COLO668 (cell line): ENCODE measurements around the gene ZNF662.

Experiments used
- DNase-seq: peaks from one replicate; lab custom pipeline; 2025; ENCODE audit not compliant: unreplicated experiment; lab: John Stamatoyannopoulos, UW

ZNF662 gene

GRCh38 chr3:42935472-42935871 is 29.5 kb downstream of the ZNF662 start:
- no peak for DNase-seq

DNA sequence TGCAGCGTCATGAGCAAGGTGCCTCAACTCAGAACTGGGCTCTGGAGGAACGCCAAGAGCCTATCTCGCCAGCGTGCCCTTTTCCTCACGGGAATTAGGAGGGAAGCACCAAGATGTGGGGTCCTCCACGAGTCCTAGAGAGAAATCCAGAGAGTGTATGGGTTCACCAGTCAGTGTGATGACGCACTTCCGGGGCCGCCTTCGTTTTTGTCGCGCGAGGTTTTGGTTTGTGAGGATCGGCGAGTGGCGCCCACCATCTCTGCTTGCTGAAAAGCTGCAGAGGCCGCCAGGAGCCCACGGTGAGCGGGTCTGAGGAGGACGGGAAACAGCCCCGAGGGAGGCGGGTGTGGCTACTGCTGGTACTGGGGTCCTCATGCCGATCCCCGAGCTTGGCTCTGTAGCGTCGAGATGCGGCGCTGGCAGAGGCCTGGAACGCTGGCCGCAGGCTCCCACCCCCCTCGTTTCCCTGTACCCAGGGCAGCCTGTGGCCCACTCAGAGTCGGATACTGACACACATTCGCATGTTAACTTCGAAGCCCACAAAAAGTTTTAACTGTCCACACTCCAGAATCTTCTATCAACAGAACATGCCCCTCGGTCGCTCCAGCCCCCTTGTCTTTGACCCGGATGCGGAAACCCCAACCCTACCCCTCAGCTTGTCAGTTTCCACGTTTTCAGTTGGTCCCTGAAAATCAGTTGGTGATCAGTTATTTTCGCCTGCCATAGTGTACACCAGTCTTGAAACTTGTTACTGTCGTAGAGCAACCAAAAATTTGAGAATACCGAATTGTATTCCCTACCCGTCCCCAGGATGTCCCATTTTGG is 30.4 kb downstream of the ZNF662 start:
- no peak for DNase-seq

GRCh38 chr3:42937334-42937733 is 31.4 kb downstream of the ZNF662 start:
- DNase-seq, result no peak

GRCh38 chr3:42942693-42943092 is 36.8 kb downstream of the ZNF662 start:
- no peak for DNase-seq

- no peak for DNase-seq
Measured at GRCh38 chr3:42946050-42946449, 40.1 kb downstream of the ZNF662 start.

DNA sequence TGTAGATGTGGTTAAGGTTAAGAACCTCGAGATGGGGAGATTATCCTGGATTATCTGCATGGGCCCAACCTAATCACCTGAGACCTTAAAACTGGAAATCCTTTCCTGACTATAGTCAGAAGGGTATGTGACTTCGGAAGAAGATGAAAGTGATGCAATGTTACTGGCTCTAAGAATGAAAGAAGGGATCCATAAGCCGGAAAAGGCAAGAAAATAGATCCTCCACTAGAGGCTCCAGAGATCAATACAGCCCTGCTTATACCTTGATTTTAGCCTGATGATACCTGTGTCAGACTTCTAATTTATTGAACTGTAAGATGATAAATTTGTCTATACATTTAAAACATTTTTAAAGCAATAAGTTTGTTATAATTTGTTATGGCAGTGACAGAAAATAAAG is 51.6 kb downstream of the ZNF662 start:
- DNase-seq, result no peak

GRCh38 chr3:42960282-42960681 is 54.3 kb downstream of the ZNF662 start:
- DNase-seq, result no peak

GRCh38 chr3:42960786-42961185 is 54.8 kb downstream of the ZNF662 start:
- no peak for DNase-seq

DNA sequence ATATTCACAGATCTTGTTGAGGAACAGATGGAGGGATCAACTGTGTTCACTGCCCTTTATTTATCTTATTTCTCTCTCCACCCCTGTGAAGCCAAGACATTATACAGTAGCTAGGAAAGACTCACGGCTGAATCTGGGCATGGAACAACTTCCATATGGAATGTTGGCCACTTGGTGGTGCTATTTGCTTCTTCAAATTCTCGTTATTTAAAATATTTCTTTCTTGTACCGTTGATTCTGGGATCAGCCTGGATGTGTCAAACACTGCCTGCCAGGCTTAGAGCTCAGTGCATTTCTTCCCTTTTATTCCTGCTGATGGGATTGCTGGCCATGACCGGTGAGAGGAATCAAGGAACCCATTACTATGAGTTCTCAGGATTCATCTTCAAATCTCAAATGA is 55.7 kb downstream of the ZNF662 start:
- peak; percentile 17 for DNase-seq

DNA sequence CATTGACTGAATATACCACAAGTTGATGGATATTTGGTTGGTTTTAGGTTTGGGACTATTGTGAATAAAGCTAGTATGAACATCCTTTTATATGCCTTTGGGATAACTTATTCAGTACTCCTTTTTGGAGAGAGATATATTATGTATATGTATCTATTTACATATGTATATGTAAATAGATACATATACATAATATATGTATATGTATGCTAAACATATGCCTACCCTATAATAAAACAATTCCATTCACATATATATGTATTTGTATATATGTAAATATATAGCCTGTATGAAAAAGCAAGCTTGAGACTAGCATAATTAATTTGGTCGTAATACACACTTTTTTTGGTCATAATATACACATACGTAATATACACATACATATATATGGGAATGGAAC is 57.3 kb downstream of the ZNF662 start:
- no peak for DNase-seq

DNA sequence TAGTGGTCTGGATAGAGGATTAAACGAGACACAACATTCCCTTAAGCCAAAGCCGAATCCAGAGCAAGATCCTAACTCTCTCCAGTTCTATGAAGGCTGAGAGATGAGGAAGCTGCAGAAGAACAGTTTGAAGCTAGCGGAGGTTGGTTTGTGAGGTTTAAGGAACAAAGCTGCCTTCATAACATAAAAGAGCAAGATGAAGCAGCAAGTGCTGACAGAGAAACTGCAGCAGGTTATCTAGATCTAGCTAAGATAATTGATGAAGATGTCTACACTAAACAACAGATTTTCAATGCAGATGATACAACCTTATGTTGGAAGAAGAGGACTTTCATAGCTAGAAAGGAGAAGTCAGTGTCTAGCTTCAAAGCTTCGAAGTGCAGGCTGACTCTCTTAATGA is 58.3 kb downstream of the ZNF662 start:
- no peak for DNase-seq
